Measurements from ENCODE around the gene WRAP73.
A peak's percentile ranks its signal among the peaks of the same experiment; 100 is the strongest.
"Not testable (repeated sequence)": the region's sequence is repeated elsewhere in the genome, so short reads cannot be mapped to it uniquely, and the experiment has no call there.

WRAP73 gene

DNA sequence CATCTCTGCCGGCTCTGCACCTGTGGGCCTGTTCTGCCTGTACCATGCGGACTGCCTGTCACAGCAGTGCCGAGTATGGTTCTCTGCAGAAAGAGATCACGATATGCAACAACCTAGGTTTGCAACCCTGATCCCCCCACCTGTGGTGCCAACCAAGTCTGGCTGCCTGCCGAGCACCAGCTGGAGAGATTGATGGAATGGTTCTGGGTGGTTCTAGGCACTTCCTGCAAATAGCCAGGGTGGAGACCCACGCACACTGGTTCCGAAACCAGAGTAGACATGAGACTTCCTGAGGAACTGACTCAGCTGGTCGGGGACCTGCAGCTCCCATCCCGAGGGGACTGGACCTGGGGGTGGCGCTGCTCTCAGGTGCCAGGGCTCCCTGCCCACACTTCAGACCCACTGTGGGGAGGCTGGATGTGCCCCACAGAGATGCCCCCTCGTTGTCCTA, 19.7 kb downstream of the WRAP73 start:
- DNase-seq (ENCODE audit: low read depth), result no peak

DNA sequence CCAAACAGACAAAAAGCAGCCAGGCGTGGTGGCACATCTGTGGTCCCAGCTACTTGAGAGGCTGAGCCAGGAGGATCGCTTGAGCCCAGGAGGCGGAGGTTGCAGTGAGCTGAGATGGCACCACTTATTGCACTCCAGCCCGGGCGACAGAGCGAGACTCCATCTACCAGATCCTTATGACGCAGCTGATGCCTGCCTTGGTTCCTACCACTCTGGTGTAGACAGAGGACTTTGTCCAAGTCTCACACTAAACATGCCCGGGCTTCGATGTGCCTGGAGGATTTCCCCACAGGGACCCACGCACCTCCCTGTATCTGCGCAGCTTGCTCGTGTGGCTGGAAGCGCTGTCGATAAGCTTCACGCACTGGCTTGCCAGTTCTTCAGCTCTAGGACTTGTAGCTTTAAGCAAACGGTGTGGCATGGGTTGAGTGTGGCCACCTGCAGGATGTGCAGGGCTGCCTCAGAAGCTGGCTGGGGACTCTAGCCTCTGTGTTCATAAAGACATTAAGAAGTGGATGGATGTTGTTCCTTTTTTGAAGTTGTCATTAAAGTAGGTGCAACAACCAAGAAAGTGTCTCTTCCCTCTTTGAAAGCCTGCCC, 20.2 kb downstream of the WRAP73 start:
- no peak for DNase-seq (ENCODE audit: low read depth)

- DNase-seq (ENCODE audit: low read depth), result no peak
Measured at GRCh38 chr1:3628445-3628844, 21.5 kb downstream of the WRAP73 start.

- DNase-seq (ENCODE audit: low read depth), result no peak
Measured at GRCh38 chr1:3627515-3628253, 22.2 kb downstream of the WRAP73 start.

GRCh38 chr1:3626025-3626424, 23.9 kb downstream of the WRAP73 start:
- no peak for DNase-seq (ENCODE audit: low read depth)

- no peak for DNase-seq (ENCODE audit: low read depth)
Measured at GRCh38 chr1:3625151-3625907, 24.6 kb downstream of the WRAP73 start.

GRCh38 chr1:3624200-3625136, 25.4 kb downstream of the WRAP73 start, which contains the start of gene TPRG1L:
TSS of gene TPRG1L (plus strand) at chr1:3625015. CDS start at chr1:3625073, 58 bp downstream.
- peak; percentile 79 for DNase-seq (ENCODE audit: low read depth)

GRCh38 chr1:3623441-3624199, 26.3 kb downstream of the WRAP73 start:
- DNase-seq (ENCODE audit: low read depth), result no peak

GRCh38 chr1:3622102-3622501, 27.8 kb downstream of the WRAP73 start:
- not testable (repeated sequence) for DNase-seq (ENCODE audit: low read depth)

- DNase-seq (ENCODE audit: low read depth), result not testable (repeated sequence)
Measured at GRCh38 chr1:3621151-3621671, 28.7 kb downstream of the WRAP73 start.

GRCh38 chr1:3620708-3621107, 29.2 kb downstream of the WRAP73 start:
- DNase-seq (ENCODE audit: low read depth), result no peak

- no peak for DNase-seq (ENCODE audit: low read depth)
Measured at GRCh38 chr1:3618881-3619671, 30.8 kb downstream of the WRAP73 start.

GRCh38 chr1:3618531-3618880, 31.4 kb downstream of the WRAP73 start:
- DNase-seq (ENCODE audit: low read depth), result no peak

DNA sequence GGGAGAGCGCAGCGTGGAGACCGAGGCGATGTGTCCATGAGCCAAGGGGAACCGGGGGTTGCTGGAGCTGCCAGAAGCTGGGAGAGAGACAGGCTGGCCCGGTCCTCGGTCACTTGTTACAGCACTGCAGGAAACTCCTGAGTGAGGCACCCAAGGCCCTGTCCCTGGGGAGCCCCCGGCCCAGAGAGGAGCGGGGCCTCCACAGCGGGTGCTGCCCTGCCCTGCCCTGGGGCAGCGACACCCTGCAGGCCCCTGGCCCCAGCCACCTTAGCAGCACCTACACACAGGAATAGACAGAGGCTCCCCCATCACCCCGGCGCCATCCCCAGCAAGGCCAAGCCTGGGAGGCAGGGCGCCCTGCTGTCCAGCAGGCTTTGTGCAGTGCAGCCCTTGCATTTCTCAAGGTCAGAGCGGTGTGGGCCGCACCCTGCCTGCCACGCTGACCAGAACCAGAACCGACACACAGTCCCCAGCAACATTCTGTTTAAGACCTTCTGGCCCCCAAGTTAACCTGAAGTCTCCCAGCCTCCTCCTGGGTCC, 32.0 kb downstream of the WRAP73 start:
- DNase-seq (ENCODE audit: low read depth), result no peak

GRCh38 chr1:3616861-3617260, 33.0 kb downstream of the WRAP73 start:
- DNase-seq (ENCODE audit: low read depth), result no peak

DNA sequence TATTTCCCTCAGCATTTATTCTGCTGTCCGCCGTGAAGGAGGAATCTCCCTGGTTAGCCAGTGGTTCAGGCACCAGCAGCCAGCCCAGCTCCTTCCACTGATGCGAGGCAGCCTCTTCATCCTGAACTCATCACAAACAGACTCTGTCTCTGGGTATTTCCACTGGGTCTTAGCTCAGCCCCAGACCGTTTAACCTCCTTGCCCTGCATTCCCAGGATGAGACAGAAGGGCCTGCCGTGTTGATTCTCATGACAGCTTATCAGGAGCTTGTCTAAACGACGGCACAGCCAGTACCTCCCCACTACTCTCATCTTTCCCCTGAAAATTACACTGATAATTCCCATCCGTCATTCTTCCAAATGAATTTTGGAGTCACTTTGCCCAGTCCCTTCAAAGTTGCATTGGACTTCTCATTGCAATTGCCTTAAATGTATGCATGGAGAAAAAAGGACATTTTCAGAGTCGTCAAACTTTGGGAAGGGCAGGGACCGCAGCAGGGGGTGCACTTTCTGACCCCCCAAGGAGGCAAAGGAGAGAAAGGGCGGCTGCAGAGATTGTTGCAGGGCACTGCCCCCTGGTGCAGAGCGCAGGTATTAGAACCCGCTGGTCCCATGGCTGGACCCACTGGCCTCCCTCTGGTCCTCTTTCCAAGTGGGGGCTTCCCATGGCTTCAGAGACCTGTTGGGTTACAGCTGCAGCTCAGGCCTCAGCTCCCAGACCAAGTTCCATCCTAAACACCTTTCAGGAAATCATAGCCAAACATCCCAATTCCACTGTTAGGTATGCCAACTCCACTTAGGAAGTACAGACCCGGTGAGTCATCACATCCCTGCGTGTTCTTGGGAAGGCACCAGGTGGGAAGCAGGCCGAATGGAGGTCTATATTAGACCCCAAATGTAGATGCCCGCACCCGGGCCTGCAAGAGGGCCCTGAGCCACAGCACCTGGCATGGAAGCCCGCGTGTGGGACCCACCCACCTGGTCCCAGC, 34.9 kb downstream of the WRAP73 start:
- DNase-seq (ENCODE audit: low read depth), result no peak

- no peak for DNase-seq (ENCODE audit: low read depth)
Measured at GRCh38 chr1:3612123-3612522, 37.8 kb downstream of the WRAP73 start.
